Loucy (cell line): Measurements from ENCODE around the gene HSF2BP.

ENCODE experiments used
- EZH2phosphoT487 ChIP-seq: fragments of 200-600 bp; IDR thresholded peaks from 2 replicates; pipeline ENCODE4 v1.6.1; 2018; ENCODE audit warnings: antibody characterized with exemption, mild to moderate bottlenecking, moderate library complexity, borderline replicate concordance
- TF ChIP-seq, protein P1 (sequence below): fragments of 200-600 bp; sonication (generic); conservative IDR thresholded peaks from 2 replicates; pipeline ENCODE4 v1.5.1; 2014; ENCODE audit warnings: mild to moderate bottlenecking, antibody characterized with exemption, low read length

DNA sequence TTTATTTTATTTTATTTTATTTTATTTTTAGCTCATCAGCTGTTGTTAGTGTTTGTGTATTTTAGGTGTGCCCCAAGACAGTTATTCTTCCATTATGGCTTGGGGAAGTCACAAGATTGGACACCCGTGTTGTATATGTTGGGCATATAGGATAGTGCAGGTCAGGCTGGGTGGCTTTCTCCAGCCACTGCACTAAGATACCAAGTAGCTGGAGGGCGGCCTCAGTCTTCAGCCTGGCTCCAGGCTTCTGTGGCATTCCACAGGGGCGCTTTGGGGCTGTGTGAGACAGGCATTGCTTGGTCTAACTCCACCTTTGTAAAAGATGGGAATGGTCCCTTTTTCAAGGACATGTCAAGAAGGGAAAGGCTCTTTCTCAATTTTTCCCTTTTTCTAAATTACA, 16.6 kb upstream of the HSF2BP start:
- TF ChIP-seq, protein P1, sequence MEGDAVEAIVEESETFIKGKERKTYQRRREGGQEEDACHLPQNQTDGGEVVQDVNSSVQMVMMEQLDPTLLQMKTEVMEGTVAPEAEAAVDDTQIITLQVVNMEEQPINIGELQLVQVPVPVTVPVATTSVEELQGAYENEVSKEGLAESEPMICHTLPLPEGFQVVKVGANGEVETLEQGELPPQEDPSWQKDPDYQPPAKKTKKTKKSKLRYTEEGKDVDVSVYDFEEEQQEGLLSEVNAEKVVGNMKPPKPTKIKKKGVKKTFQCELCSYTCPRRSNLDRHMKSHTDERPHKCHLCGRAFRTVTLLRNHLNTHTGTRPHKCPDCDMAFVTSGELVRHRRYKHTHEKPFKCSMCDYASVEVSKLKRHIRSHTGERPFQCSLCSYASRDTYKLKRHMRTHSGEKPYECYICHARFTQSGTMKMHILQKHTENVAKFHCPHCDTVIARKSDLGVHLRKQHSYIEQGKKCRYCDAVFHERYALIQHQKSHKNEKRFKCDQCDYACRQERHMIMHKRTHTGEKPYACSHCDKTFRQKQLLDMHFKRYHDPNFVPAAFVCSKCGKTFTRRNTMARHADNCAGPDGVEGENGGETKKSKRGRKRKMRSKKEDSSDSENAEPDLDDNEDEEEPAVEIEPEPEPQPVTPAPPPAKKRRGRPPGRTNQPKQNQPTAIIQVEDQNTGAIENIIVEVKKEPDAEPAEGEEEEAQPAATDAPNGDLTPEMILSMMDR = no peak
- TF ChIP-seq EZH2phosphoT487 = no peak
